Retina (tissue), 1 donor: ENCODE results near the gene CYSLTR2.

Experiments used
- DNase-seq: peaks from one replicate; pipeline ENCODE4 v3.0.0-alpha.2; 2016

CYSLTR2 gene, protein sequence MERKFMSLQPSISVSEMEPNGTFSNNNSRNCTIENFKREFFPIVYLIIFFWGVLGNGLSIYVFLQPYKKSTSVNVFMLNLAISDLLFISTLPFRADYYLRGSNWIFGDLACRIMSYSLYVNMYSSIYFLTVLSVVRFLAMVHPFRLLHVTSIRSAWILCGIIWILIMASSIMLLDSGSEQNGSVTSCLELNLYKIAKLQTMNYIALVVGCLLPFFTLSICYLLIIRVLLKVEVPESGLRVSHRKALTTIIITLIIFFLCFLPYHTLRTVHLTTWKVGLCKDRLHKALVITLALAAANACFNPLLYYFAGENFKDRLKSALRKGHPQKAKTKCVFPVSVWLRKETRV

DNA sequence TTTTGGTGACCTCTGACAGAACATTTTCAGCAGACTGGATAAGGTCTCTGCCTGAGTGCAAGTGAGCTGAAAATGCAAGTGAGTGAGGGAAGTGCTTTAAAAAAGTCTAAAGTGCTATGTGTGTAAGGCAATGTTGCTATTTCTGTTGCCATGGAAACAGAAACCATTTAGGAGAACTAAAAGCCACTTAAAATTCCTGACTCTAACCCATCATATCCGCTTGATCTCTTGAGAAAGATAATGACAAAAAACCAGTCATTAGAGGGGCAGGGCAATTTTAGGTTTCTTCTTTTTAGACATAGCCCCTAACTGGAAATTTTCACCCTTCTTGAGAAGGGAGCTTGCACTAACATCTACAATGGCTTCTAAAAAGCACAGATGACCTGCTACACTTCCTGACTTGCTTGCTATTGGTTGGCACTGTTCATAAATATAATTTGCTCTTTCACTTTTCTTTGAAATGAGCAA is at the start of gene CYSLTR2:
TSS of gene CYSLTR2 (plus strand) at position 458 of the 468 bp plus-strand sequence. CDS start 52,889 bp downstream, outside the sequence.
- peak; percentile 32 for DNase-seq

DNA sequence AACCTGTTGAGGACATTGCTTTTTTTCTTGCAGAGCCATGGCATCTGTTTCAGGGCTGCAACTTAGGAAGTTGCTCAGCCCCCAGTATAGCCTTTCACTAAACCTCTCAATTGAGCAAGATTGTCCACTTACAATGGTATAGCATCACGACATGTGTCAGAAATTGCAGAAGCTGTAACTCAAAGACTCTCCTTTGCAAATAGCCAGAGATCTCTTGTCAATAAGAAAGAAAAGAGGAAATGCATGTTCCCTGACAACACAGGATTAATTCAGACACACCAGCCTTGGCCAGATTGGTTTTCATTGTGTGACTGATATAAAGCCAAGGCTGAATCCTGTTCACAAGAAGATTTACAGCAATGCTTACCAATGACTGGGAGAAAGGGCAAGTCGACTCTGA is 38.7 kb upstream of the CYSLTR2 start:
- DNase-seq, result no peak

DNA sequence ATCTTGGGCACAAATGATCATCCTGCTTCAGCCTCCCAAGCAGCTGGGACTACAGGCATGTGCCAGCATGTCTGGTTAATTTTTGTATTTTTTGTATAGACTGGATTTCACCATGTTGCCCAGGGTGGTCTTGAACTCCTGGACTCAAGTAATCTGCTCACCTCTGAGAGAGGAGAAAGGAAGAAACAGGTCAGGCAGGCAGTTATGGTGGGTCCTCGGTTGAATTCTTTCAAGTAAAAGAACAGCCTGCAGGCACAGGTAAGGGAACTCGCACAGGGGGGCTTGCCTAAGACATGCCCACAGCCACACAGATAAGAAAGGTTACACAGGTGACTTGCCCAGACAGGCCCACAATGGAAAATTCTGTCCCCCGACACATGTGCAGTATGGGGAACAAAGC is 34.8 kb upstream of the CYSLTR2 start:
- DNase-seq, result no peak

DNA sequence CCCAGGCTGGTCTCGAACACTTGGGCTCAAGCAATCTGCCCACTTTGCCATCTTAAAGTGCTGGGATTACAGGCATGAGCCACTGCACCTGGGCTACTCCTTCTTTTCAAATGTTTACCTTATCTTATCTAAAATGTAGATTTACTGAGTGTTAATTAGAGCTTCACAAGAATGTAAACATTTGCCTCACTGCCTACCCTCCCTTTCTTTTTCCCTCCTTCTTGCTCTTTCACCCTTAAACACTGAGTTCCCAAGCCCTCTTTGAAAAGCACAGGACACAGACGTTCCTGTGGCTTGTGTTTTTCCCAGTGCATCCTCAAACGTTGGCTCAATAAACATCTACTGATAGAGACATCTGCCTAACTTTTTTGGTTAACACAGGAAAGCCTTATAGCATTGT is 32.7 kb upstream of the CYSLTR2 start:
- no peak for DNase-seq

DNA sequence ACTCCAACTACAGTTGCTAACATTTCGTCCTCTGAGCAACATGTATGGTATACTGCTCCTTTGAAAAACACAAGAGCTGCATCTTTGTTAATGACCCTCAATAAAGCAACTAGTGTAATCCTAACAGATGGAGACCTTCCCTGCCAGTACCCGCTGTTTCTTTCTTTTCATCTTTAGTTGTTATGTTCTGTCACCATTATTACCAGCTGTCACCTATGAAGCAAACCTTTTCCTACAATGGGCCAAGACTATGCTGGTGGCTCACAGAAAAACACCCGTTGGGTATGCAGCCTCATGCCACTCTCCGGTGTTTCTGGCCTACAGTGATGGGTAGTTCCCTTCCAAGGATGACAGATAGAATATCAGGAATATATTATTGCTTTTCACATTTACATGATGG is 29.7 kb upstream of the CYSLTR2 start:
- no peak for DNase-seq

DNA sequence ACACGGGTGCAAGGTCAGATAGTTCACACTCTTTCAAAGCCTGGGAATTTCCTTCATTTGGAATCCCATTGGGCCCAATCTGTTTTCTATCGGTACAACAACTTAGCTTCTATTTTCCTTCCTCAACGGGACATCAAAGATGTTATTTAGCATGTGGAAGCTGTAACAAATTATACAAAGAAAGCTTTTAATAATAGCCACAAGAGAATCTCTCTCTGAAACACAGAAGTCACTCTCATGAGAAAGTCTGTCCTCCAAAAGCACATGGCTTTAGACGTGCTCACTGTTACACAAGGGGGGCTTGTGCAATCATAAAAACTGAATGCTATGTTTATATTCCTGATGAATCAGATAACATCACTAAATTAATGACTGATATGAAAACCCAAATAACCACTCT is 28.9 kb upstream of the CYSLTR2 start:
- no peak for DNase-seq

DNA sequence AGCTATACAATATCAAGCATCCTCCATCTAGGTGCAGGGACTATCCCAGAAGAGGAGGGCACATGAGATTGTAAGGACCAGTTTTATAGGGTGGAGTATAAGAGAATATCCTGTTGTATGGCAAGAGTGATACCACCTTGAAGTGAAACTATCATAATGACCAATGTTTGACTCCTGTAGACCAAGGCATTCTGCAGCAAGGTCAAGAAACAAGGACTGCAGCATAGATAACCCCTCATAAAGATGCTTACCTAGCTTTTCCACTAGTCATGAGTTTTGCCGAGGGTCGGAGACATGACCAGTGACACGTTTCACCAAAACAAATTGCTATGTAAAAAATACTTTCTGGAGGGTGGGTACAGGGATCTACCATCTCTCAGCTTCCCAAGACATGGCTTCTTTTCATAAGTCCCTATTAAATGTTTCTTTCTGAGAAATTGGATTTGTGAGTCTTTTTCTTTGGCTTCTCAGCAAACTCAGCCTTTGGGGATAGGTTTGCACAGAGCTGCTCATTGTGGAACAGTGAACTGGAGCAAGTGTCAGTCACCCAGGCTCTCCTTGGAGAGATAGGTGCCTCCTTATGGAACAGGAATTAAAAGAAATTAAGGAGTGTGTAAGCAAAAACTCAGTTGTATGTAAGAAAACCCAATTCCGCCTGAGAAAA is 28.2 kb upstream of the CYSLTR2 start:
- no peak for DNase-seq

DNA sequence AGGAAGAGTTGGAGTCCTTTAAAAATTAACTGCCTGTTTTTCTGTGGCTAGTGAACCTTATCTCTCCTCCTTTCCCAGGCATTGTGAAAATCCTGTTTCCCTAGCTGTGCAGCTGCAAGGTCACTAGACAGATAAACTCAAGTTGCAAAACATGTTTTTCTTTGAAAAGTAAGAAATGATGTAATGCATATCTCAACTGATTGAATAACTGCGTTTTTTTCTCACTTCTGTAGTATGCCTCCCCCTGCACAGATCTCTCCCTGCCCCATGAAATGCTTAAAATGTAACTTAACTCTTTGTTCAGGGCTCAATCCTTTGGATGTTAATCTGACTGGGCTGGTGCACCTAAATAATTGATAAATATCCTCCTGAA is 27.7 kb upstream of the CYSLTR2 start:
- peak; percentile 35 for DNase-seq

DNA sequence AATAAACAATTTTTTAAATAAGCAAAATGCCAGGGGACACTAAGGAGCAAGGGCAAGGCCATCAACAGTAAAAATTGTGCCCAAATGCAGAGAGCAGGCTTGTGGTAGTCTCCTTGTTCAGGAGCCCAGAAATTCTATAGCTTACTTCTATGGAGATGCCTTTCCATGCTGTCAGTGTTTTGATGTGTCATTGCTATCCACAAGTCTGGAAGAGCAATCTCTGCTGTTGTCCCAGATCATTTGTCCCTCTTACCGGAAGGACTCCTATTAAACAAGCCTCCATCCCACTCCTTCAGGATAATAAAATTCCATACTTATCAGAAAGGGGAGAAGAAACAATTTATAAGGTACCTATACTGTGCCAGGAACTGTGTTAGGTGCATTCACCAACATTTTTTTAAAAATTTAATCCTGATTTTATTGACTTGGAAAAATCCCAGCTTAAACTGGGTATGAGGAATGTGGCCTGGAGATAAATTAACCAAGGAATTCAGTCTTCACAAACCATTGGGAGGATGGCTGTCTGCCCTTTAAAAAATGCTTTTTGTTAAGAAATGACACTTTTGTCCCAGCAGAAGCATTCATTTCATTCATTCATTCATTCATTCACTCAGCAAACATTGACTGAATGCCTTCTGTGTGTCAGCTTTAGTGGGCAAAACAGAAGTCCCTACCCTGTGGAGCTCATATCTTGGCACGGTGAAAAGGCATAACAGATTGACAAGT is 26.8 kb upstream of the CYSLTR2 start:
- peak; percentile 15 for DNase-seq

DNA sequence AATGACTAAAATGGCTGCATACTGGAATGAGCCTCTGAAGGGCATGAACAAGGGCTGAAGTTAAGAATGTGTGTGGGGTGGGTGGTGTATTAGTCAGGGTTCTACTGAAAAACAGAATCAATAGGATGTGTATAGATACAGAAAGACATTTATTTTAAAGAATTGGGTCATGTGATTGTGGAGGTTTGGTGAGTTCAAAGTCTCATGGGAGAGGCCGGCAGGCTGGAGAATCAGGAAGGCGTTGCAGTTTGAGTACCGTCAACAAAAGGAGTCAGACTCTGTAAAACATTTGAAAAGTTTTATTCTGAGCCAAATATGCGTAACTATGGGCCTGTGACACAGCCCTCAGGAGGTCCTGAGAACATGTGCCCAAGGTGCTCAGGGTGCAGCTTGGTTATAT is 24.5 kb upstream of the CYSLTR2 start:
- DNase-seq, result no peak

DNA sequence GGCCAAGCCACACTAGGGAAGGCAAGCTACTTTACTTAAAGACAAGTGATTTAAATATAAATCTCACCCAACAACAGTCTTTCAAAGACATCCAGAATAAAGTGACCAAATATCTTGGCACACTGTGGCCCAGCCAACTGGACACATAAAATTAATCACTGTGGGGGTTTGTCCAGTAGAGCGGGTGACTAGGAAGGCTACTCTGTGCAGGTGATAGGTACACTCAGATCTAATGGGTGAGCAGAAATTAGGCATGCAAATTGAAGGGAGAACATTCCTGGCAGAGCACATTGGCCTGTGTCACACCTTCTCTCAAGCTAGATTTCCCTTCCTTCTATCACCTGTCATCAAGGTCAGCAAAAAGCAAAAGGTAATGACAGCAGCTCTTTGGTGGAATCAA is 23.4 kb upstream of the CYSLTR2 start:
- no peak for DNase-seq

DNA sequence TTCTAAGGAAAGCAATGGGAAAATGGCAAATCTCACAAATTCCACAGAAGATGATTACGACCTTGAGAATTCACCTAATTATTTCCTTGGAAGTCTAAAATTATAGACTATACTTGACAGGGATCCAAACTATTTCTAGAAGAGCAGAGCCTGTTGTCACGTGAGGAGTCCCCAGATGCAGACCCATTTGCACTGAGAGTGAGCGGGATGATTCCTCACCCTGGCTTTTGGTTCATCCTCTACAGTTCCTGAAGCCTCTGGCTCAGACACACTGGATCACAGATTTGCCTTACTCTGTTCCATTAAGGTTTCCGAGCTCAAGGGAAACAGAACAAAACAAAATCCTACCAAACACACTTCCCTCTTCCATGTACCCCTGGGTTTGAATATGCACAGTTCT is 23.0 kb upstream of the CYSLTR2 start:
- no peak for DNase-seq

DNA sequence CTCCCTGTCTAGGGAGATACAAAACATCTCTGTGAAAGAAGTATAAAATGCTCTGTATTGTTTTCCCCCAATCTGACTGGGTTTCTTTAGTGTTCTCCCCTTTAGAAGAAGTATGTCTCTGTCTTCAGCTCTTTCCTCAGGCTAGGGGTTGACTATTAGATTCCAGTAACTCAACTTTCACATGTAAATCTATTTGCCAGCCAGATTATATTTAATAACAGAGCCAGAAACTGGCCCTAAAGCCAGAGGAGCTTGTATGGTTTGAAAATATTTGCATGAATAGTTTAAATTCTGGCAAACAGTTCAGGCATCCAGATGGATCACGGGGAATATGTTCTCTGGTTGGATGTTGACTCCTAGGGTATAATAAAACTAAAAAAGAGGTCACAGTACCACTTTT is 22.3 kb upstream of the CYSLTR2 start:
- no peak for DNase-seq

DNA sequence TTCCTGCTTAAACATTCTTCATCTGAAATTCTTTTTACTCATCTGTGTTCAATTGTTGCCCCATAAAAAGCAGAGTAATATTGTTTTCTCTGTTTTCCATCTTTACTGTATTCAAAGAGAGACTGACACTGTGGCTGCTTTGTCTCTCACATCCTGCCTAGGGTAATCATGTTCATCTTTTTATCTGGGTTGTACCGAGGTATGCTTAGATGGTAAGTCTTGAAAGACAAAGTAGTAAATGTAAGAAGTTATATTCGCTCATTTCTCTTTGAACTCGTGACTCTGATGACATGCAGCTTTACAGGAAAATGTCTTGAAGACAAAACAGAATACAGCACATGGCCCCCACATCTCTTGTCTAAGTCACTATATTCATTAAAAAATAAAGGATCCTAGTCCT is 20.0 kb upstream of the CYSLTR2 start:
- DNase-seq, result no peak

DNA sequence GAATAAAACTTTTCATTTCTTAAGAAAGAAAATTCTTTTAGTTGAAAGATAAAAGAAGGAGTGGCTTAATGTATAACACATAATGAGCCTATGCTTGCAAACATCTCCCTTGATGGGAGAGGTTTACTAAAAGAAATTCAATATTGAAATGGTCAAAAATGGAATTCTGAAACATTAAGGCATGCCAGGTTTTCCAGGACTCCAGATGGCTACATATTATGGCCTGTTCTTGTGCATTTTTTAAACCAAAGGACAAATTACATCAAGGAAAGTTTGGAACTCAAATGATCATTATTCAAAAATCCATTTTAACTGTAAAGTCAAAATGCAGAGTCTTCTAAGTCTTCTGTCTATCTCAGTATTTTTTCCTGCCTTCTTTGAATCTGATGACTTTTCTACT is 19.1 kb upstream of the CYSLTR2 start:
- DNase-seq, result no peak

DNA sequence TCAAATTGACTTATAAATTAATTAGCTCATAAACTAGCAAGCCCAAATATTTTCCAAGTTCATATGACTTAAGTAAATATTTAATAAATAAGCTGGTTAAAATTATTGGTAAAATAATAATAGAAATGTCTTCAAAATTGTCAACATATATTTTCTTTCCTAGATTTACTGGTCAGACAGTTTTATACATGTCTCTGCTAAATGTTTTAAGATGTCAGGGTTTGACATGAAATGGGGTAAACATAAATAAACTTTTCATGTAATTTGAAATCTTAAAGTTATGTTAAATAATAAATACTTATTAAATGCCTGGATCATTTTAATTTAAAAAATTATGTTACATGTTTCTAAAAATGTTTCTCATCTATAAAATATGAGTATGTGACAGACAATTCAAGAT is 18.3 kb upstream of the CYSLTR2 start:
- DNase-seq, result no peak

DNA sequence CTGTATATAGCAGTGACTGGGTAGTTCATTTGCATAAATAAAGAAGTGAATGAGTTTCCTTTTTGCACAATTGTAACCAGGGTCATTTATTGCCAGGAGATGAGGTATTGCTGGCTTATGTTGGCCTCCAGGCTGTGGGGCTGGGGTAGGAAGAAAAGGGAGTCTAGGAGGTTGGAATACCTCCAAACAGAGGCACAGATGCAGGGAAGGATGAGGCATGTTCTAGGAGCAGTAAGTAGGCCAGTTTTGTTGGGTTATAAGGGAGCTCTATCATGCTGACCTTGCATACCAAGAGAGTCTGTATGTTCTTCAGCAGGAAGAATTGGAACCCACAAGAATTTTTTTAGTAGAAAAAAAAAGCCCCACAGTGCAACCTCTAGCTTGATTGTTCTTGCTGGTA is 17.2 kb upstream of the CYSLTR2 start:
- DNase-seq, result no peak

DNA sequence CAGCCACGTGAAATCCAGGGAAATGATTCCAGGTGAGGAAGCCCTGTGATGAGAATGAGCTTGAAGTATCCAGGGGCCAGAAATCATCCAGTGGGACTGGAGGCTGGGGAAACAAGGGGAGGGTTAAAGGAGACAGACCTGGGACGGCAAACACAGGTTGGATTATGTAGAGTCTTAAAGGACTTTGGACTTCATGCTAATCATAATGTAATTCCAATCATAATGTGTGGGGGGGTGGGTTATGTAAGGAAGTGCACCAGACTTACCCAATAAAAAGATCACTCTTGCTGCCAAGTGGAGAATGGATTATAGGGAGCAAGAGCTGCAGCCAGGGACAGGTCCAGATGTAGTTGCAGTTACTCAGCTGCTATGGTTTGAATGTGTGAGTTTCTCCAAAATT is 16.1 kb upstream of the CYSLTR2 start:
- no peak for DNase-seq

DNA sequence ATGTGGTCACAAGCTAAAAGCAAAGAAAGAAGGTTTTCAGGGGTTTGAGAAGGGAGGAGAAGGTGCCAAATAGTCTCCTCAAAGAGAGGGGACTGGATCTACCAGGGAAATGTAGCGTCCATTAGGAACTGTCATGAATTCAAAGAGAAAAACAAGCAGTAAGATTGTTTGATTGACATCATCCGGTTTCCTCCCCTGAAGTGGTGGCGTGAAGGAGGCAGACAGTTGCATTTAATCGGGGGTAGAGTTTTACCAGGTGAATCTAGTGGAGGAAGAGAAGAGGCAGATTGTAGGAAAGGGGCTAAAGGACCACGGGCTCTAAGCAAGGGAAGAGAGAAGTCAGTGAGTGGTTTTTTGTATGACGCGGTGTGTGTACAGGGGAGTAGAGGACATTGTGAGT is 13.0 kb upstream of the CYSLTR2 start:
- DNase-seq, result no peak

DNA sequence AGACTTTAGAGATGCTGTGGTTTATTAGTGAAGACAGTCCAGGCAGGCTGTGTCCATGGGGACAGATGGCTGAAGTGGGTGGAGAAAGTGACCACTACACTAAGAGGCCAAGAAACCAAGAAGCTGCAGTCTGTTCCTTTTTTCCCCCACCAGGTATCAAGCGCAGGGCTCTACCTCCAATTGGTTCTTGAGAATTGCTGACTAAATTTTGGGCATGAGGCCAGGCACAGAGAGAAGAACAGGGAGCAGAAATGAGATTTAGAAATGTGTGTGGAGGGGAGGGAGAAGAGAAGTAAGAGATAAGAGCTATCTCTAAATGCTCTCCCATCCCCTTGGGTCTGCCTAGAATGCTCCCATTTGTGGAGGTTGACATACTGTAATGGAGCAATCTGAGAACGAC is 12.3 kb upstream of the CYSLTR2 start:
- DNase-seq, result no peak

DNA sequence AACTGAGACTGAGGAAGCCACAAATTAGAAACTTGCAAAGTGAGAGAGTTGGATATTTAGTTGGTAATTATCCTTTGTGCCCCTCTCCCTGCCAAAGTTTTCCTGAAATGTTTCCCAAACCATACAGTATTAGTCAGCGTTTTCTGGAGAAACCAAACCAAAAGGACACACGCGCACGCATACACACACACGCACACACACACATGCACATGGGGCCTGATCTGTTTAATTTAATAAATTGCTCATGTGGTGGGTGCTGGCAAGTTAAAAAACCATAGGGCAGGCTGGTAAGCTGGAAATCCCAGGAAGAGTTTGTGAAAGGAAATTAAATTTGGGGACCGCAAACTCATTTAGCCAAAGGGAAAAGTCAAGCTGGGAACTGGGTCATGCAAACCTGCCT is 11.7 kb upstream of the CYSLTR2 start:
- no peak for DNase-seq

DNA sequence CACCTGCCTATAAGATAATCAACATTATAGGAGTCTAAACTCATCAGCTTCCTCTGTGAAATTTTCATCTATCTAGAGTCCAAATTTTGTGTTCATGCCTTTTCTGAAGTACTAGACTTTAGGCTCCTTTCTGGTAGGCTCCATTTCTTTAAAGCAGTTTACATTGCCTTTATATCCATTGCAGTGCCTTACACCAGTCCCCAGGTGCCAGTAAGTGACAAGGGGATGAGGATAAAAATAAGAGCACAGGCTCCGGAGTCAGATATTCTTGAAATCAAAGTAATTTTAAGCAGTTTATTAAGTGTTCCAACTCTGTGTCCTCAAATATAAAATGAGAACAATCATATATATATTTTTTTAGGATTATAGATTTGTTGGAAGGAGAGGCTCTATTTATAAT is 10.6 kb upstream of the CYSLTR2 start:
- DNase-seq, result no peak

DNA sequence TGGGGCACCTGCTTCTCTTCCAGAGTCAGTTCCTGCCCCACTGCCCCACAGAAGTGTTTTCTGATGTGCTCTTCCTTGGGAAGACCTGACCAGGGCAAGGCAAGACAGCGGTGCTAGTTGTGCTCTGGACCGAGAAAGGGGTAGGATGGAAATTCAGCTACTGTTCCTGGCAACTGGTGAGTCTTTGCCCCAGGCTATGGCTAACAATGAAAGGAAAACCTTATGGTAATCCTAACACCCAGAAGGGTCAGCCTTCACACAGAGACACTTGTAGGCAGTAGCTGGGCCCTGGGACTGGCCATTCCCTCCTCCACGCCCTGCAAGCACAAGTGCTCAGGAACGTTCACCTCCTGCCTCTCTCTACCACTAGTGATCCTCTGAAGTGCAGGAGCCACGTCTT is 9.6 kb upstream of the CYSLTR2 start:
- DNase-seq, result no peak

DNA sequence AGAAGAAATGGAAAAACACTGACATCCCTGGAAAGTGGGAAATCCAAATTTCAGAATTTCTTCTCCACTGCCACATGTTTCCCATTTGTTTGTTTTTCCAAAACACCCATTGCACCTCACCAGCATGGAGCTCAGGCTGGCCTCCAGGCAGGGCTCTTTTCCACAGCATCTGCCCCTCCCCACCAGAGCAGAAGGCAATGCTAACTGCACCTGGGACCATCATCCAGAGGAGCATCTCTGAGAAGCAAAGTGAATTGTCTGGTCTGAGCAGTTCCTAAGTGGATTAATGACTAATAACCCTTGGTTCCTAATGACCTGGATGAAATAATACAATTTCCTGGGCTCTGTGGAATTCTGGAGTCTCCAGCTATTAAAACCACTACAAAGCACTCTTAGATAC is 8.8 kb upstream of the CYSLTR2 start:
- DNase-seq, result no peak
